ENCODE results near the gene WDFY3. TPM values are rescaled to one million over a fixed set of nuclear protein-coding genes. Genes with fewer than 3 reads are reported as not detected.

WDFY3 gene
- total RNA-seq, 4 donors from 2014 or later = 77.9 to 149 (median 98.3) TPM

GRCh38 chr4:84936123-84936522 is 30.4 kb downstream of the WDFY3 start:
- DNase-seq (ENCODE audit: low spot score) = no peak
- TF ChIP-seq CTCF (IDR thresholded peaks at IDR 0.05) = no peak
- no peak for ATAC-seq (ENCODE audit: low FRiP score)

- no peak for ATAC-seq (ENCODE audit: low FRiP score)
- TF ChIP-seq CTCF (IDR thresholded peaks at IDR 0.05) = no peak
- DNase-seq (ENCODE audit: low spot score) = no peak
Measured at GRCh38 chr4:84932462-84932861, 34.0 kb downstream of the WDFY3 start.

- DNase-seq (ENCODE audit: low spot score) (no peak), ATAC-seq (ENCODE audit: low FRiP score) (no peak)
- no peak for TF ChIP-seq CTCF (IDR thresholded peaks at IDR 0.05)
Measured at GRCh38 chr4:84931961-84932360, 34.5 kb downstream of the WDFY3 start.

- DNase-seq (ENCODE audit: low spot score) = no peak
- ATAC-seq (ENCODE audit: low FRiP score) = no peak
Measured at GRCh38 chr4:84931274-84931673, 35.2 kb downstream of the WDFY3 start.

DNA sequence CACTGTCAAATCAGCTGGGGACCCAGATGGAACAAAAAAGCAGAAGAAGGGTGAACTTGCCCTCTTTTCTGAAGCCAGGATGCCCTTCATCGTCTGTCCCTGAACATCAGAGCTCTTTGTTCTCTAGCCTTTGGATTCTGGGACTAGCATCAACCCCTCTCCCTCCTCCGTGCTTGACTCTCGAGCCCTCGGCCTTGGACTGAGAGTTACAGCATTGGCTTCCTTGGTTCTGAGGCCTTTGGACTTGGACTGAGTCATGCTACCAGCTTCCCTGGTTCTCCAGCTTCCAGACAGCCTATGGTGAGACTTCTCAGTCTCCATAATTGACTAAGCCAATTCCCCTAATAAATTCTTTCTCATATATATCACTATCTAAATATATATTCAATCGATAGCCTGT is 38.4 kb downstream of the WDFY3 start:
- no peak for DNase-seq (ENCODE audit: low spot score)
- no peak for TF ChIP-seq CTCF (IDR thresholded peaks at IDR 0.05)
- ATAC-seq (ENCODE audit: low FRiP score) = no peak

More at GRCh38 chr4:84931274-84931673, 35.2 kb downstream of the WDFY3 start:
- TF ChIP-seq CTCF (IDR thresholded peaks at IDR 0.05) = no peak

- no peak for DNase-seq (ENCODE audit: low spot score)
- no peak for TF ChIP-seq CTCF (IDR thresholded peaks at IDR 0.05)
- ATAC-seq (ENCODE audit: low FRiP score) = no peak
Measured at GRCh38 chr4:84927428-84927827, 39.1 kb downstream of the WDFY3 start.

DNA sequence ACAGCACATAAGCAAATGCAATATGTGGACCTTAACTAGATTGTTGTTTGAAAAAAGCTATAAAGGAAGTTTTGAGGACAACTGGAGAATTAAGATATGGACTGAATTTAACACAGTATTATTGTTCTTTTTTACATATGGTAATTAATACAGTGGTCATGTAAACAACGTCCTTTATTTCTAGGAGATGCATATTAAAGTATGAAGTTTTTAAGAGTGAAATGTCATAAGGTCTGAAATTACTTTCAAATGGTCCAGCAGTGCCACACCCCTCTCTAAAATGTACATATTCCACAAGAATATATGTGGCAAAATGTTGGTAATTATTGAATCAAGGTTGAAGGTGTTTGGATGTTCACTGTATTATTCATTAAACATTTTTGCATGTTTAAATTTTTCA is 40.9 kb downstream of the WDFY3 start:
- no peak for TF ChIP-seq CTCF (IDR thresholded peaks at IDR 0.05)
- no peak for DNase-seq (ENCODE audit: low spot score)
- ATAC-seq (ENCODE audit: low FRiP score) = no peak

Data from omental fat pad (tissue), 4 donors.